SK-N-SH treated with all-trans-retinoic acid at 6 μM for 48 hours (cell line): ENCODE results near the gene MEPCE.
"Not testable (repeated sequence)": the region's sequence is repeated elsewhere in the genome, so short reads cannot be mapped to it uniquely, and the experiment has no call there.

Source experiments
- BACH2 ChIP-seq: fragments of 250-450 bp; sonication (Bioruptor Pico); IDR thresholded peaks from 2 replicates; pipeline ENCODE4 v1.9.0; 2021; ENCODE audit warnings: mild to moderate bottlenecking, borderline replicate concordance
- ZFP3 ChIP-seq: fragments of 250-450 bp; sonication (Bioruptor Pico); IDR thresholded peaks from 2 replicates; pipeline ENCODE4 v1.5.0; 2020; ENCODE audit warnings: mild to moderate bottlenecking, moderate library complexity
- TF ChIP-seq, protein P1 (sequence below): fragments of 250-450 bp; sonication (Bioruptor Pico); IDR thresholded peaks from 2 replicates; pipeline ENCODE4 v1.8.0; 2020; ENCODE audit warnings: mild to moderate bottlenecking, moderate library complexity, borderline replicate concordance

DNA sequence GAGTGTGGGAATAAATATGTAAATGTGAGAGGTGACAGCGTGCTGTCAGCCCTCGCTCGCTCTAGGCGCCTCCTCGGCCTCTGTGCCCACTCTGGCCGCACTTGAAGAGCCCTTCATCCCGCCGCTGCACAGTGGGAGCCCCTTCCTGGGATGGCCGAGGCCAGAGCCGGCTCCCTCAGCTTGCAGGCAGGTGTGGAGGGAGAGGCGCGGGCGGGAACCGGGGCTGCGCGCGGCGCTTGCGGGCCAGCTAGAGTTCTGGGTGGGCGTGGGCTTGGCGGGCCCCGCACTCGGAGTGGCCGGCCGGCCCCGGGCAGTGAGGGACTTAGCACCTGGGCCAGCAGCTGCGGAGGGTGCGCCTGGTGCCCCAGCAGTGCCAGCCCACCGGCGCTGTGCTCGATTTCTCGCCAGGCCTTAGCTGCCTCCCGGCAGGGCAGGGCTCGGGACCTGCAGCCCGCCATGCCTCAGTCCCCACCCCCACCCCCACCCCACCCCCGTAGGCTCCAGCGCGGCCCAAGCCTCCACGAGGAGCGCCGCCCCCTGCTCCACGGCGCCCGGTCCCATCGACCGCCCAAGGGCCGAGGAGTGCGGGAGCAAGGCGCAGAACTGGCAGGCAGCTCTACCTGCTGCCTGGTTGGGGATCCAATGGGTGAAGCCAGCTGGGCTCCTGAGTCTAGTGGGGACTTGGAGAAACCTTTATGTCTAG is 47.9 kb upstream of the MEPCE start:
- not testable (repeated sequence) for TF ChIP-seq BACH2, ZFP3 (CRISPR knock-in tag)
- TF ChIP-seq, protein P1, sequence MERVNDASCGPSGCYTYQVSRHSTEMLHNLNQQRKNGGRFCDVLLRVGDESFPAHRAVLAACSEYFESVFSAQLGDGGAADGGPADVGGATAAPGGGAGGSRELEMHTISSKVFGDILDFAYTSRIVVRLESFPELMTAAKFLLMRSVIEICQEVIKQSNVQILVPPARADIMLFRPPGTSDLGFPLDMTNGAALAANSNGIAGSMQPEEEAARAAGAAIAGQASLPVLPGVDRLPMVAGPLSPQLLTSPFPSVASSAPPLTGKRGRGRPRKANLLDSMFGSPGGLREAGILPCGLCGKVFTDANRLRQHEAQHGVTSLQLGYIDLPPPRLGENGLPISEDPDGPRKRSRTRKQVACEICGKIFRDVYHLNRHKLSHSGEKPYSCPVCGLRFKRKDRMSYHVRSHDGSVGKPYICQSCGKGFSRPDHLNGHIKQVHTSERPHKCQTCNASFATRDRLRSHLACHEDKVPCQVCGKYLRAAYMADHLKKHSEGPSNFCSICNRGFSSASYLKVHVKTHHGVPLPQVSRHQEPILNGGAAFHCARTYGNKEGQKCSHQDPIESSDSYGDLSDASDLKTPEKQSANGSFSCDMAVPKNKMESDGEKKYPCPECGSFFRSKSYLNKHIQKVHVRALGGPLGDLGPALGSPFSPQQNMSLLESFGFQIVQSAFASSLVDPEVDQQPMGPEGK = not testable (repeated sequence)
